Activated gamma-delta T cell (primary cell): ENCODE results near the gene OR10D3.
"Not testable (repeated sequence)": the region's sequence is repeated elsewhere in the genome, so short reads cannot be mapped to it uniquely, and the experiment has no call there.

ENCODE experiments used
- DNase-seq: peaks from one replicate; lab custom pipeline; 2025; lab: John Stamatoyannopoulos, UW

Gene OR10D3

GRCh38 chr11:124194293-124195188, 11.4 kb downstream of the OR10D3 start:
- no peak for DNase-seq

- DNase-seq: no peak
Measured at GRCh38 chr11:124195189-124195734, 12.1 kb downstream of the OR10D3 start.

- no peak for DNase-seq
Measured at GRCh38 chr11:124197999-124198398, 14.9 kb downstream of the OR10D3 start.

DNA sequence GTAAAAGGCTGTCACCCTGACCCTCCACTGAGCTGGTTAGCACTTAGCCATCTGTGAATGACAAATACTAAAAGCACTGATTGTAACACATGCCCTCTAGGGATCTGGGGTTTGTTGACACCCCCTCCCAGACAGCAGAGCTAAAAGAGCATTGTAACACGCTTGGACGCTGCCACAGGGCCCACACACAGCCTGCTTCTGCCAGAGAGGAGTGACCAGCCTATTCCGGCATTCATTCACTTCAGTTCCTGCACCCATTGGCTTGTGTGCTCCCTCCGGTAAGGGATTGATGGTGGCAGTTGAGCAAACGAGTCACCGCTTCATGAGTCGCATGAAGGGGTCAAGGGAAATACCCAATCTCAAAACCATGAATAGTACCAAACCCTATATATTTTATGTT, 15.8 kb downstream of the OR10D3 start:
- no peak for DNase-seq

DNA sequence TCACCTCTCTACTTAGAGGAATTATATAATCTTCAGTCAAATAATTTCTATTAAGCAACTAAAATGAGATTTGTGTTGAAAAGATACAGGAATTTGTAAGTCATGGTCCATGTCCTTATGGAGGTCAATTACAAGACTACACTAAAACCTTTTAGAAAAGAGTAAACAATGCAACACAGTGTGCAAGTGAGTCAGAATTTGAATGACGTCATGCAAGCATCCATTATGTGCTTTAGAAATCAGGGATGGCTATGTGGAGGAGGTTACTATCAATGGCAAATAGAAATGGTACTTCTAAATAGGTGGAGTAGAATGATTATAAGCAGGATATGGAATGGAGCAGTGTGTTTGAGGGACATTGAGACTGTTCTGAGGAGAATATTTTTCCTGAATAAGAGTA, 16.6 kb downstream of the OR10D3 start:
- no peak for DNase-seq

DNA sequence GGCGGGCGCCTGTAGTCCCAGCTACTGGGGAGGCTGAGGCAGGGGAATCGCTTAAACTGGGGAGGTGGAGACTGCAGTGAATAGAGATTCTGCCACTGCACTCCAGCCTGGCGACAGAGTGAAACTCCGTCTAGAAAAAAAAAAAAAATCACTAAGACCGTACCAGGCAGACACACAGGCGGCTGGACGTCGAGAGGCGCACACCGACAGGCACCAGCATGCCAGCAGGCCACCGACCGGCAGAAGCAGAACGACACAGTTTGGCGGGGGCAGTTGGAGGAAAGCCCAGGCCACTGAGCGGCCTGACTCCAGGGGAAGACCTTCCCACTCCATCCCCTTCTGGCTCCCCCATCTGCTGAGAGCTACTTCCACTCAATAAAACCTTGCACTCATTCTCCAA, 17.5 kb downstream of the OR10D3 start:
- no peak for DNase-seq

DNA sequence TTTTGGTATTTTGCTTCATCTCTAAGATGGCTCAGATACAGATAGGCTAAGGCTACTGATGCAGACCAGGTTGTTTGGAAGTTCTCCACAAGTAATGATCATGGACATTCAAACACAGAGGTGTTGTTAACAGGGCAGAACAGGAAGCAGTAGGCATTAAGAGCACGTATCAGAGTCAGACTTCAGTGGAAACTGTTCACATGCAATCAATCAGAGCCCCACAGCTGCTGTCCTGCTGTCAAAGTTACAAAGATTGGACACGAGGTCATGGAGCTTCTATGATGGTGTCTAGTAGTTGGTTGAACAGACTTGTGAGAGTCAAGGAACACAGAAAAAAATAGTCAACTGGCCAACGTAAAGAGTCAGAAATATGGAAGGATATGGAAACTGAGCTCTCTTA, 19.8 kb downstream of the OR10D3 start:
- DNase-seq: no peak

DNA sequence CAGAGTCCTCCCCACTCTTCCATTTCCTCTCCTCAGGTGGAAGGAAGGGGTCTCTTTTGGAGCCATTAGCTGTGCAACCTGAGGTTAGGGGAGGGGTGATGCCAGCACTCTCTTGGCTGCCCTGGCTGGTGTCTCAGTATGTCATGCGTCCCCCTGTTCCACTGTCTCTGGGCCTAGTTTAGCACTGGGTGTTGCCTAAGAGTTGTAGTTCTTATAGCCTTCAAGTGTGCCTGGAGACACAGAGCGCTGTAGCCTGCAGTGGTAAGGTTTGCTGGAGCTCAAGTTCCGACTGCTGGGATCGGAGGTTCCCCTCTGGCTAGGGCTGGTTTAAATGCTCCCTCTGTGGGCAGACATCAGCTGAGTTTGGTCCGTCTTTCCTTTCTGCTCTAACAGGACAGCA, 20.9 kb downstream of the OR10D3 start:
- DNase-seq: no peak

DNA sequence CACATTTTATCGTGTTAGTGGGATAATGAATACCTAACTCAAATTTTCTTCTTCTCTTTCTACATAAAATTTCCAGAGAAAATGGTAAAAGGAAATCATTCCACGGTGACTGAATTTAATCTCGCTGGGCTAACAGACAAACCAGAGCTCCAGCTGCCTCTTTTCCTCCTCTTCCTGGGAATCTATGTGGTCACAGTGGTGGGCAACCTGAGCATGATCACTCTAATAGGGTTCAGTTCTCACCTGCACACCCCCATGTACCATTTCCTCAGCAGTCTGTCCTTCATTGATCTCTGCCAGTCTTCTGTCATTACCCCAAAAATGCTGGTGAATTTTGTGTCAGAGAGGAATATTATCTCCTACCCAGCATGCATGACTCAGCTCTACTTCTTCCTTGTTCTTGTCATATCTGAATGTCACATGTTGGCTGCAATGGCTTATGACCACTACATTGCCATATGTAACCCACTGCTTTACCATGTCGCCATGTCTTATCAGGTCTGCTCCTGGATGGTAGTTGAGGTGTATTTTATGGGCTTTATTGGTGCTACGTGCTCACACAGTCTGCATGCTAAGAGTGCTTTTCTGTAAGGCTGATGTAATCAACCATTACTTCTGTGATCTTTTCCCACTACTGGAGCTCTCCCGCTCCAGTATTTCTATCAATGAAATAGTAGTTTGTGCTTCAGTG, 24.1 kb downstream of the OR10D3 start:
- no peak for DNase-seq

GRCh38 chr11:124209824-124210357, 26.7 kb downstream of the OR10D3 start:
- no peak for DNase-seq

DNA sequence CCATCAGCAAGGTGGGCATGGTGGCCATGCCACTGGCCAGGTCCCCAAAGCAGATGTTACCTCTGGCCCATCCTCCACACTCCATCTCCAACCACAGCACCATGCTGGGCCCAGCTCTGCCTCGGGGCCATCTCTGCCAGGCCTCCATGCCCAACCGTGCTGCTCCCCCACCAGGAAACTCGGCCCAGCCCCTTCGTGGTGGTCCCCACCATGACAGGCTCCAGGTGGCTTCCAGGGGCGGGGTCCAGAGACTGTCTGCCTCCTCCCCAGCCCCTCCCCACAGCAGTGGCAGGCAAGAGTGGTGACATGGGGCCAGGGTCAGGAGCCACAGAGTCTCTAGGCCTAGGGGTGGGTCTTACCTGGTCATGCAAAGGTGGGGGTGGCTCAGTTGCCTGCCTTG, 27.3 kb downstream of the OR10D3 start:
- DNase-seq: no peak

DNA sequence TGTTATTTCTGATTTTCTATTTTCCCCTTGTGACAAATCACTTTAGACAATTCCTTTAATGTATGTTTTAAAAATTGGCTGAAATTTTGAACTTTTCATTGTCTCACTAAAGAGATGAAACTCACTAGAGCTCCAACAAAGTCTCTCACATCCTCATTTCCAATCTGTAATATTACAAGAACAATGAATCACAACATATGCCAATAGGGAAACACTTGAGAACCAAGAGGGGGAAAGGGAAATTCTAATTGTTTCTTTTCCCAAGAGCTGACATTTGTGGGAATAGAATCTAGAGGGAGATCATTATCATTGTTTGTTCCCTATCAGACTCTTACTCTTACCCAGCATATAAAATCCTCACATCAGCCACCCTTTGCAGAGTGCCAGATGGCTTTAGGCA, 28.2 kb downstream of the OR10D3 start:
- DNase-seq: no peak

DNA sequence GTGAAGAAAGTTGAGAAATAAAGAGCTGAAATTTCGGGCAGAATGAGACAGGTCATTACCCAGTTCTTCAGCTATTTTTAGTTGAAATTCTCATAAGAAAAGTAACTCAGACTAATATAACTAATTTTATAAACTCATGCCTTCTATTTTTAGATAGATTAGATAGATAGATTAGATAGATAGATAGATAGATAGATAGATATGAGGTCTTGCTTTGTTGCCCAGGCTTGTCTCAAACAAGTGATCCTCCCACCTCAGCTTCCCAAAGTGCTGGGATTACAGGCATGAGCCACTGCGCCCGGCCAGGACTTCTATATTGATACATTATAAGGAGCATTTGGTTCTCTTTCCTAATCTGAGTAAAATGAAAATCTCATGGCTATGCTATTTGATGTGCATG, 30.9 kb downstream of the OR10D3 start:
- DNase-seq: no peak

DNA sequence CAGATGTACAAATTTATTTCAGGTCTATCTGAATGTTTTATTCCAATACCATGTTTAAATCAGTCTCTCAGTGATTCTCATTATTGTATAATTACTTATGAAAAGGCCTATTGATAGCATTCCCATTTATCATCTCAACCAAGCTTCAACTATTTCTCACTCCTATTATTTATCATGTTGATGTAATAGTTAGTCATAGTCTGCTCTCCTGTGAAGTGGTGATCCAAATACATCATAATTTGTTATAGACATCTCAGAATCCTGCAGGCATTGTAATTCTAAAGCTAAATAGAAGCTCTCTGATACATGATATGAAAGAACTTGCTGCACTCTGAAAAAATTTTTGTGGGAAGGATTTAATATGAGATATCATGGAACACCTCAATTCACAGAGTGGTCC, 36.0 kb downstream of the OR10D3 start:
- DNase-seq: no peak

GRCh38 chr11:124222407-124222806, 39.3 kb downstream of the OR10D3 start:
- DNase-seq: no peak

DNA sequence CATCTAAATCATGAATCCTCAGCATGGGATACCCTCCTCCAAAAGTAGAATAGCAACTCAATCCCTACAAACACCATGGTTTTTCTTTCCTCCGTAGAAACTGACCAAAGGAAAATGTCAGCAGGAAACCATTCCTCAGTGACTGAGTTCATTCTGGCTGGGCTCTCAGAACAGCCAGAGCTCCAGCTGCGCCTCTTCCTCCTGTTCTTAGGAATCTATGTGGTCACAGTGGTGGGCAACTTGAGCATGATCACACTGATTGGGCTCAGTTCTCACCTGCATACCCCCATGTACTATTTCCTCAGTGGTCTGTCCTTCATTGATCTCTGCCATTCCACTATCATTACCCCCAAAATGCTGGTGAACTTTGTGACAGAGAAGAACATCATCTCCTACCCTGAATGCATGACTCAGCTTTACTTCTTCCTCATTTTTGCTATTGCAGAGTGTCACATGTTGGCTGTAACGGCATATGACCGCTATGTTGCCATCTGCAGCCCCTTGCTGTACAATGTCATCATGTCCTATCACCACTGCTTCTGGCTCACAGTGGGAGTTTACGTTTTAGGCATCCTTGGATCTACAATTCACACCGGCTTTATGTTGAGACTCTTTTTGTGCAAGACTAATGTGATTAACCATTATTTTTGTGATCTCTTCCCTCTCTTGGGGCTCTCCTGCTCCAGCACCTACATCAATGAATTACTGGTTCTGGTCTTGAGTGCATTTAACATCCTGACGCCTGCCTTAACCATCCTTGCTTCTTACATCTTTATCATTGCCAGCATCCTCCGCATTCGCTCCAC, 41.7 kb downstream of the OR10D3 start:
- not testable (repeated sequence) for DNase-seq

GRCh38 chr11:124225471-124225870, 42.3 kb downstream of the OR10D3 start:
- no peak for DNase-seq

GRCh38 chr11:124233376-124233775, 50.2 kb downstream of the OR10D3 start:
- DNase-seq: no peak
